Measurements from ENCODE around the gene HOXB9. TPM values are rescaled to one million over a fixed set of nuclear protein-coding genes. Genes with fewer than 3 reads are reported as not detected.

HOXB9 gene
- total RNA-seq, 4 donors from 2014 or later, result not detected

GRCh38 chr17:48621410-48622392, 4.5 kb downstream of the HOXB9 start:
- Histone ChIP-seq H3K36me3 (no peaks in the 10 kb centered on the region), H3K4me1 (peaks cover 9 to 20% of the 10 kb centered on the region in 2 donors), H3K4me3 (no peak overlapping the region), H3K27ac (no peak overlapping the region), H3K9me3 (no peaks in the 10 kb centered on the region), H3K27me3 (peaks cover 93 to 99% (median 97%) of the 10 kb centered on the region in 3 donors)
- intact Hi-C loops (cut with DNase I; ENCODE audit: low total_unique reads), result no loop called here
- no peak for DNase-seq
- in situ Hi-C loops (cut with MboI; ENCODE audit: low sequenced_read_pairs in 4 of 4), result loop anchor here in 1 of 4 donors (10.0 kb wide), 1 partner anchor 317 kb away; no protein-coding TSS in a partner anchor
- no peak for TF ChIP-seq CTCF (IDR thresholded peaks at IDR 0.05 in 4 of 5, conservative IDR thresholded peaks at IDR 0.05 in 1 of 5)
- TF ChIP-seq POLR2A (IDR thresholded peaks at IDR 0.05), result no peak
- no peak for ATAC-seq

GRCh38 chr17:48620461-48621139, 5.6 kb downstream of the HOXB9 start:
- Histone ChIP-seq H3K4me3 (no peak overlapping the region), H3K27ac (no peak overlapping the region), H3K9me3 (no peaks in the 10 kb centered on the region), H3K4me1 (peaks cover 5 to 9% of the 10 kb centered on the region in 2 donors), H3K27me3 (peaks cover 96 to 99% (median 99%) of the 10 kb centered on the region in 3 donors), H3K36me3 (no peaks in the 10 kb centered on the region)
- ATAC-seq (no peak), DNase-seq (no peak)
- in situ Hi-C loops (cut with MboI; ENCODE audit: low sequenced_read_pairs in 4 of 4), result loop anchor here in 1 of 4 donors (10.0 kb wide), 1 partner anchor 316 kb away; no protein-coding TSS in a partner anchor
- TF ChIP-seq POLR2A (IDR thresholded peaks at IDR 0.05), result no peak
- no peak for TF ChIP-seq CTCF (IDR thresholded peaks at IDR 0.05 in 4 of 5, conservative IDR thresholded peaks at IDR 0.05 in 1 of 5)
- intact Hi-C loops (cut with DNase I; ENCODE audit: low total_unique reads), result no loop called here

- Histone ChIP-seq H3K4me1 (peaks cover 0 to 4% of the 10 kb centered on the region in 2 donors), H3K4me3 (no peak overlapping the region), H3K9me3 (no peaks in the 10 kb centered on the region), H3K27ac (no peak overlapping the region), H3K27me3 (peaks cover 97 to 99% (median 99%) of the 10 kb centered on the region in 3 donors), H3K36me3 (no peaks in the 10 kb centered on the region)
- ATAC-seq (no peak), DNase-seq (no peak)
- in situ Hi-C loops (cut with MboI; ENCODE audit: low sequenced_read_pairs in 4 of 4), result loop anchor here in 1 of 4 donors (10.0 kb wide), 1 partner anchor 315 kb away; no protein-coding TSS in a partner anchor
- TF ChIP-seq POLR2A (IDR thresholded peaks at IDR 0.05), result no peak
- intact Hi-C loops (cut with DNase I; ENCODE audit: low total_unique reads), result loop anchor here (2.0 to 5.0 kb wide), 3 partner anchors 283 to 593 kb away; no protein-coding TSS in a partner anchor
These were observed 6.2 kb downstream of the HOXB9 start for GRCh38 chr17:48619826-48620449.

- TF ChIP-seq POLR2A (IDR thresholded peaks at IDR 0.05) (no peak), CTCF (IDR thresholded peaks at IDR 0.05 in 4 of 5, conservative IDR thresholded peaks at IDR 0.05 in 1 of 5) (peak; percentile 93 to 98 (median 97))
- intact Hi-C loops (cut with DNase I; ENCODE audit: low total_unique reads) (loop anchor here (2.0 to 5.0 kb wide), 3 partner anchors 281 to 591 kb away; no protein-coding TSS in a partner anchor), in situ Hi-C loops (cut with MboI; ENCODE audit: low sequenced_read_pairs in 4 of 4) (no loop called here)
- H3K36me3 ChIP-seq, result no peaks in the 10 kb centered on the region
- no peak overlapping the region for H3K27ac ChIP-seq
- DNase-seq, result peak; percentile 64 to 76
- H3K27me3 ChIP-seq, result peaks cover 98 to 99% (median 99%) of the 10 kb centered on the region in 3 donors
- no peaks in the 10 kb centered on the region for H3K9me3 ChIP-seq
- peak; percentile 89 to 90 for ATAC-seq
- peak overlapping the region in 1 of 4 donors; percentile 8 for H3K4me3 ChIP-seq
- H3K4me1 ChIP-seq, result no peaks in the 10 kb centered on the region
These were observed 7.8 kb downstream of the HOXB9 start for GRCh38 chr17:48618256-48618896.

All from gastrocnemius medialis (tissue), 4 donors.